Heart right ventricle (tissue), 16 donors: ENCODE measurements around the gene C5AR1. TPM values are rescaled to one million over a fixed set of nuclear protein-coding genes. Genes with fewer than 3 reads are reported as not detected.

Experiments used
- ATAC-seq, 8 donors: fragments of 200-7000 bp; cut with Tn5 transposase; one replicate each; pipeline ENCODE4 v1.9.1; 2020; ENCODE audit warnings: mild to moderate bottlenecking in 8 of 8, moderate library complexity in 8 of 8, moderate number of reproducible peaks in 1 of 8
- DNase-seq, 2 donors: peaks; one replicate each; pipeline ENCODE4 v3.0.0-alpha.2; 2020
- H3K27ac ChIP-seq, 10 donors: fragments of 200-600 bp; sonication (generic) in 2 of 10; one replicate each; pipeline versions ENCODE4 v1.5.0 to v1.8.0; 2020 to 2022; ENCODE audit warnings: mild to moderate bottlenecking in 3 of 10
- H3K27me3 ChIP-seq, 7 donors: fragments of 200-600 bp; one replicate each; pipeline ENCODE4 v1.8.0; 2021 to 2022; ENCODE audit warnings: mild to moderate bottlenecking in 2 of 7
- H3K36me3 ChIP-seq, 9 donors: fragments of 200-600 bp; sonication (generic) in 1 of 9; one replicate each; pipeline versions ENCODE4 v1.5.0 to v1.8.0; 2020 to 2022; ENCODE audit warnings: mild to moderate bottlenecking in 2 of 9
- H3K4me1 ChIP-seq, 9 donors: fragments of 200-600 bp; sonication (generic) in 1 of 9; one replicate each; pipeline versions ENCODE4 v1.5.0 to v1.8.0; 2020 to 2022; ENCODE audit warnings: mild to moderate bottlenecking in 4 of 9
- H3K4me3 ChIP-seq, 10 donors: fragments of 200-600 bp; sonication (generic) in 2 of 10; one replicate each; pipeline versions ENCODE4 v1.5.0 to v1.8.0; 2020 to 2022; ENCODE audit warnings: mild to moderate bottlenecking in 7 of 10, moderate library complexity in 2 of 10
- H3K9me3 ChIP-seq, 11 donors: fragments of 200-600 bp in 10 of 11; sonication (generic) in 2 of 11; one replicate each; pipeline versions ENCODE4 v1.5.0 to v1.8.0; 2013 to 2022; ENCODE audit warnings: mild to moderate bottlenecking in 2 of 11, control low read depth in 1 of 11, moderate library complexity in 1 of 11
- WGBS, 2 donors: extraction: QIAGEN DNeasy Blood & Tissue Kit; methylation state at CpG; one replicate each; pipeline ENCODE4 v1.1.7; 2013; ENCODE audit warnings: inconsistent platforms in 1 of 2; 5-methylcytosine and 5-hydroxymethylcytosine counted together
- intact Hi-C, 10 donors: fragments of 100-400 bp; cut with DNase I; formaldehyde crosslinking; loops; one replicate each; pipeline versions ENCODE4 v1.11.1 to v1.14.2; 2022
- polyA plus RNA-seq, 2 donors: library from polyadenylated mRNA; stranded (reverse); fragments of 200-250 nt; gene quantifications; one replicate each; pipeline ENCODE4 v1.2.3, GENCODE V29; 2013
- total RNA-seq, 10 donors: library from RNA; stranded (reverse); fragmentation: NEBNext Ultra II Directional in 3 of 10; extraction: Animal tissue kit (Norgen Biotek cat#: 25700) in 3 of 10; gene quantifications; one replicate each; pipeline versions ENCODE4 v1.2.1 to v1.2.4, GENCODE V29; 2021 to 2023
- TF ChIP-seq, protein P1 (sequence below), 9 donors: fragments of 200-600 bp; sonication (generic) in 2 of 9; IDR thresholded peaks; one replicate each; pipeline versions ENCODE4 v1.5.0 to v1.8.0; 2021 to 2022; ENCODE audit warnings: antibody characterized with exemption in 9 of 9, mild to moderate bottlenecking in 5 of 9, moderate library complexity in 1 of 9
- donor health status: Arrhythmogenic right ventricular cardiomyopathy.
- donor health status: ischemic (EF 13 %, LVEDD 7.1; RV severe dilation, severe dysfunction).
- donor health status: healthy with polysubstance abuse.
- donor health status: DM: no; HTN: yes; CAD: no.
- donor health status: DM: no; HTN: no; CAD: no.
- donor health status: ischemic (EF 25% LVEDD 6.9; RV normal size, moderate dysfunction).
- donor health status: ischemic (EF 25% LVEDD 5.7; RV mildly dilated, moderate dysfunction).
- donor health status: healthy.
- donor health status: DM: yes; HTN: yes; CAD: no.
- donor health status: Ischemic cardiomyopathy.
- donor health status: ischemic (EF 35%, LVEDD 5.7; RV mildly dilated, moderate dysfunction).
- donor health status: nonischemic (EF 11% LVEDD 7.7; RV severe dilation, severe dysfunction).
- donor health status: DM: yes; HTN: yes; CAD: no.
- donor health status: PGD.
- donor health status: ischemic (EF 29% LVEDD 5.4; RV normal size, mild dysfunction).
- donor health status: nonischemic (EF 23%, LVEDD 6.1; RV moderate dilation, normal function).

Gene C5AR1
- total and polyA plus RNA-seq, 12 donors = 1.7 to 18.6 (median 6.8) TPM

GRCh38 chr19:47351548-47351947 is 41.9 kb downstream of the C5AR1 start:
- TF ChIP-seq, protein P1, sequence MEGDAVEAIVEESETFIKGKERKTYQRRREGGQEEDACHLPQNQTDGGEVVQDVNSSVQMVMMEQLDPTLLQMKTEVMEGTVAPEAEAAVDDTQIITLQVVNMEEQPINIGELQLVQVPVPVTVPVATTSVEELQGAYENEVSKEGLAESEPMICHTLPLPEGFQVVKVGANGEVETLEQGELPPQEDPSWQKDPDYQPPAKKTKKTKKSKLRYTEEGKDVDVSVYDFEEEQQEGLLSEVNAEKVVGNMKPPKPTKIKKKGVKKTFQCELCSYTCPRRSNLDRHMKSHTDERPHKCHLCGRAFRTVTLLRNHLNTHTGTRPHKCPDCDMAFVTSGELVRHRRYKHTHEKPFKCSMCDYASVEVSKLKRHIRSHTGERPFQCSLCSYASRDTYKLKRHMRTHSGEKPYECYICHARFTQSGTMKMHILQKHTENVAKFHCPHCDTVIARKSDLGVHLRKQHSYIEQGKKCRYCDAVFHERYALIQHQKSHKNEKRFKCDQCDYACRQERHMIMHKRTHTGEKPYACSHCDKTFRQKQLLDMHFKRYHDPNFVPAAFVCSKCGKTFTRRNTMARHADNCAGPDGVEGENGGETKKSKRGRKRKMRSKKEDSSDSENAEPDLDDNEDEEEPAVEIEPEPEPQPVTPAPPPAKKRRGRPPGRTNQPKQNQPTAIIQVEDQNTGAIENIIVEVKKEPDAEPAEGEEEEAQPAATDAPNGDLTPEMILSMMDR (IDR thresholded peaks at IDR 0.05) = no peak
- WGBS, 2 donors = 88 to 89% methylated on average over 3 of the region's 3 CpGs
- no peaks in the 10 kb centered on the region for H3K27me3 ChIP-seq
- no peak for DNase-seq
- intact Hi-C loops = no loop called here
- H3K9me3 ChIP-seq = no peaks in the 10 kb centered on the region
- ATAC-seq = no peak
- H3K27ac ChIP-seq = peak overlapping the region in 1 of 10 donors; percentile 93
- H3K36me3 ChIP-seq = peaks cover 0 to 46% (median 37%) of the 10 kb centered on the region in 9 donors
- no peak overlapping the region for H3K4me3 ChIP-seq
- H3K4me1 ChIP-seq = peaks cover 0 to 40% (median 17%) of the 10 kb centered on the region in 9 donors

GRCh38 chr19:47352095-47352494 is 42.4 kb downstream of the C5AR1 start:
- TF ChIP-seq, protein P1 (IDR thresholded peaks at IDR 0.05) = no peak
- H3K9me3 ChIP-seq = peaks cover 0 to 1% (median 0%) of the 10 kb centered on the region in 11 donors
- intact Hi-C loops = no loop called here
- H3K4me1 ChIP-seq = peaks cover 0 to 34% (median 17%) of the 10 kb centered on the region in 9 donors
- H3K4me3 ChIP-seq = no peak overlapping the region
- H3K27me3 ChIP-seq = no peaks in the 10 kb centered on the region
- H3K36me3 ChIP-seq = peaks cover 0 to 52% (median 42%) of the 10 kb centered on the region in 9 donors
- 60 to 62% methylated on average over 2 of the region's 2 CpGs for WGBS, 2 donors
- ATAC-seq (no peak), DNase-seq (no peak)
- peak overlapping the region in 1 of 10 donors; percentile 93 for H3K27ac ChIP-seq

DNA sequence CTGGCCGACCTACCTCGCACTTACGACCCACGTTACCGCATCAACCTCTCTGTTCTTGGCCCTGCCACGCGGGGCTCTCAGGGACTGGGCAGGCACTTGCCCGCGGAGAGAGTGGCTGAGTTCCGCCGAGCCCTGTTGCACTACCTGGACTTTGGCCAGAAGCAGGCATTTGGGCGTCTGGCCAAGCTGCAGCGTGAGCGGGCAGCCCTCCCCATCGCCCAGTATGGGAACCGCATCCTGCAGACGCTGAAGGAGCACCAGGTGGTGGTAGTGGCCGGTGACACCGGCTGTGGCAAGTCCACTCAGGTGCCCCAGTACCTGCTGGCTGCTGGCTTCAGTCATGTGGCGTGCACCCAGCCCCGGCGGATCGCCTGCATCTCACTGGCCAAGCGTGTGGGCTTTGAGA is 43.6 kb downstream of the C5AR1 start:
- TF ChIP-seq, protein P1 (IDR thresholded peaks at IDR 0.05) = peak in 1 of 9 donors; percentile 14
- Histone ChIP-seq H3K36me3 (peaks cover 3 to 64% (median 54%) of the 10 kb centered on the region in 9 donors), H3K4me3 (no peak overlapping the region), H3K9me3 (peaks cover 0 to 7% (median 0%) of the 10 kb centered on the region in 11 donors), H3K27me3 (no peaks in the 10 kb centered on the region), H3K4me1 (peaks cover 0 to 31% (median 17%) of the 10 kb centered on the region in 9 donors), H3K27ac (no peak overlapping the region)
- ATAC-seq (peak in 2 of 8 donors; percentile 9 to 20), DNase-seq (peak; percentile 41 to 58)
- intact Hi-C loops = no loop called here
- WGBS, 2 donors = 70 to 74% methylated on average over 24 of the region's 24 CpGs

- DNase-seq = no peak
- intact Hi-C loops = loop anchor here in 1 of 10 donors (5.0 kb wide), 1 partner anchor 1020 kb away; no protein-coding TSS in a partner anchor
These were observed 47.2 kb downstream of the C5AR1 start for GRCh38 chr19:47356900-47357299.

More at GRCh38 chr19:47356900-47357299, 47.2 kb downstream of the C5AR1 start:
- no peaks in the 10 kb centered on the region for H3K27me3 ChIP-seq
- H3K9me3 ChIP-seq = peaks cover 0 to 7% (median 0%) of the 10 kb centered on the region in 11 donors
- 96 to 97% methylated on average over 6 of the region's 6 CpGs for WGBS, 2 donors
- TF ChIP-seq, protein P1 (IDR thresholded peaks at IDR 0.05) = no peak
- peaks cover 3 to 100% (median 81%) of the 10 kb centered on the region in 9 donors for H3K36me3 ChIP-seq
- H3K4me3 ChIP-seq = no peak overlapping the region
- peaks cover 0 to 7% (median 0%) of the 10 kb centered on the region in 9 donors for H3K4me1 ChIP-seq
- no peak for ATAC-seq
- no peak overlapping the region for H3K27ac ChIP-seq
